OCI-LY7 (cell line): ENCODE results near the gene KIAA1217.

ENCODE experiments used
- CTCF ChIP-seq: fragments of 200-600 bp; sonication (generic); conservative IDR thresholded peaks from 2 replicates; pipeline ENCODE4 v1.5.1; 2014; ENCODE audit warnings: mild to moderate bottlenecking, antibody characterized with exemption, low read length, moderate library complexity, mixed read lengths
- EZH2phosphoT487 ChIP-seq: fragments of 200-600 bp; sonication (generic); IDR thresholded peaks from 2 replicates; pipeline ENCODE4 v1.6.1; 2018; ENCODE audit warnings: low read depth, borderline replicate concordance, mild to moderate bottlenecking, mixed run types, antibody characterized with exemption, low read length, moderate library complexity, mixed read lengths

GRCh38 chr10:24550680-24551079 lies 341.7 kb downstream of the KIAA1217 start:
- TF ChIP-seq CTCF (no peak), EZH2phosphoT487 (no peak)
